K562 (cell line): ENCODE measurements around the gene IL26. TPM values are rescaled to one million over a fixed set of nuclear protein-coding genes. Genes with fewer than 3 reads are reported as not detected.
A peak's percentile ranks its signal among the peaks of the same experiment; 100 is the strongest.

Experiments used
- ATAC-seq: fragments of 200-7000 bp; cut with Tn5 transposase; 3 replicates; pipeline ENCODE4 v1.9.1; 2020; ENCODE audit warnings: moderate library complexity
- BruUV-seq: library from RNA; stranded (reverse); fragments of 400-500 nt; replicated peaks from 2 replicates; lab custom pipeline; 2021; lab: Mats Ljungman, UMichigan
- CTCF ChIA-PET: fragments of 300-600 bp; formaldehyde crosslinking; extraction: SDS; loops from one replicate; lab custom pipeline; 2021; ENCODE audit warnings: low intra/inter-chr PET ratio; lab: Yijun Ruan, JAX
- POLR2A ChIA-PET: fragments of 300-600, 350-650 bp; sonication (Branson Sonifier 250); formaldehyde crosslinking; extraction: SDS; loops from one replicate; lab custom pipeline; 2021; ENCODE audit warnings: antibody characterized with exemption, inconsistent platforms; lab: Yijun Ruan, JAX
- DNase-seq, 4 experiments: peaks; one replicate each; pipeline versions ENCODE4 v3.0.0 to v3.0.0-alpha.2; 2011 to 2018; ENCODE audit warnings: low spot score in 3 of 4, mixed read lengths in 3 of 4; ENCODE audit errors: extremely low read depth in 1 of 4
- FAIRE-seq: peaks from 2 replicates; lab custom pipeline; 2011; peaks lifted over from hg19 to GRCh38; lab: Jason Lieb, UNC
- H2AFZ ChIP-seq: 2 replicates; pipeline ENCODE4 v1.6.0; 2011; ENCODE audit warnings: low read depth, low read length, control low read depth, inconsistent platforms
- H3K27ac ChIP-seq: fragments of 200-600 bp; 3 replicates; pipeline ENCODE4 v1.8.0; 2011; ENCODE audit warnings: low read depth, mild to moderate bottlenecking, control low read depth, inconsistent platforms, low read length, moderate library complexity, mixed read lengths; ENCODE audit errors: extremely low read depth
- H3K27me3 ChIP-seq, 2 experiments: fragments of 300-600 bp in 1 of 2; 2 replicates in 1 of 2; 3 replicates in 1 of 2; pipeline versions ENCODE4 v1.6.0 to v1.8.0; 2011; ENCODE audit warnings: inconsistent platforms in 2 of 2, low read length in 2 of 2, mild to moderate bottlenecking in 1 of 2, mixed read lengths in 1 of 2, moderate library complexity in 1 of 2; ENCODE audit not compliant: control insufficient read depth in 2 of 2, insufficient read depth in 2 of 2
- H3K36me3 ChIP-seq: fragments of 300-600 bp; 3 replicates; pipeline ENCODE4 v1.8.0; 2011; ENCODE audit warnings: mild to moderate bottlenecking, low read length, inconsistent platforms; ENCODE audit not compliant: control insufficient read depth, insufficient read depth
- H3K4me1 ChIP-seq, 2 experiments: fragments of 200-600 bp in 1 of 2; replicated peaks in 1 of 2; 2 replicates in 1 of 2; 3 replicates in 1 of 2; pipeline versions ENCODE4 v1.5.1 to v1.8.0; 2011; ENCODE audit warnings: inconsistent platforms in 2 of 2, low read length in 2 of 2, mild to moderate bottlenecking in 1 of 2, mixed read lengths in 1 of 2, moderate library complexity in 1 of 2; ENCODE audit not compliant: control insufficient read depth in 2 of 2, insufficient read depth in 2 of 2
- H3K4me2 ChIP-seq: 2 replicates; pipeline ENCODE4 v1.6.1; 2011; ENCODE audit warnings: low read length, control low read depth, inconsistent platforms, mixed read lengths; ENCODE audit not compliant: insufficient read depth
- H3K4me3 ChIP-seq: fragments of 200-600 bp; sonication (generic), shearing (Covaris generic); 2 replicates; pipeline ENCODE4 v1.5.1; 2016; ENCODE audit warnings: control low read depth, inconsistent platforms
- H3K79me2 ChIP-seq: fragments of 200-600 bp; 3 replicates; pipeline ENCODE4 v1.8.0; 2011; ENCODE audit warnings: low read length, inconsistent platforms; ENCODE audit not compliant: control insufficient read depth, insufficient read depth
- H3K9ac ChIP-seq, 2 experiments: 2 replicates each; pipeline versions ENCODE4 v1.6.0 to v1.6.1; 2011; ENCODE audit warnings: low read depth in 2 of 2, low read length in 2 of 2, control low read depth in 1 of 2, inconsistent platforms in 1 of 2, mild to moderate bottlenecking in 1 of 2, mixed read lengths in 1 of 2; ENCODE audit not compliant: insufficient read depth in 1 of 2
- H3K9me1 ChIP-seq: one replicate; pipeline ENCODE4 v1.6.0; 2011; ENCODE audit warnings: inconsistent platforms, mild to moderate bottlenecking, low read length, moderate library complexity; ENCODE audit not compliant: control insufficient read depth, insufficient read depth
- H3K9me3 ChIP-seq: replicated peaks from 2 replicates; pipeline ENCODE4 v1.5.1; 2011; ENCODE audit warnings: low read depth, low read length, inconsistent platforms; ENCODE audit not compliant: control insufficient read depth, insufficient read depth
- H4K20me1 ChIP-seq: replicated peaks from 2 replicates; pipeline ENCODE4 v1.6.1; 2011; ENCODE audit warnings: low read length, inconsistent platforms, mixed read lengths; ENCODE audit not compliant: control insufficient read depth, insufficient read depth
- CBX8 ChIP-seq: fragments of 200-600 bp; sonication (generic); IDR thresholded peaks from 2 replicates; pipeline ENCODE4 v1.6.1; 2012; ENCODE audit warnings: borderline replicate concordance, mixed run types, low read depth, mild to moderate bottlenecking, moderate library complexity, mixed read lengths, low read length, control low read depth, inconsistent platforms; ENCODE audit not compliant: poor library complexity, severe bottlenecking; ENCODE audit errors: extremely low read depth
- CLOCK ChIP-seq: fragments of 250-450 bp; sonication (Bioruptor Pico); IDR thresholded peaks from 2 replicates; pipeline ENCODE4 v1.4.0; 2020; ENCODE audit warnings: mild to moderate bottlenecking, moderate library complexity, borderline replicate concordance
- E2F5 ChIP-seq: sonication (generic); formaldehyde crosslinking; IDR thresholded peaks from 2 replicates; pipeline ENCODE4 v1.8.0; 2022; ENCODE audit warnings: mild to moderate bottlenecking, missing genetic modification reagents
- HMBOX1 ChIP-seq: sonication (generic); IDR thresholded peaks from 2 replicates; pipeline ENCODE4 v1.6.1; 2016
- ID3 ChIP-seq, 2 experiments: fragments of 250-450 bp in 1 of 2; fragments of 450-650 bp in 1 of 2; sonication (Bioruptor Pico) in 1 of 2; IDR thresholded peaks; 2 replicates each; pipeline versions ENCODE4 v1.6.1 to v1.8.0; 2016 to 2021; ENCODE audit warnings: mild to moderate bottlenecking in 2 of 2, moderate library complexity in 2 of 2, missing compliant biosample characterization in 1 of 2, missing genetic modification characterization in 1 of 2
- PKNOX1 ChIP-seq: fragments of 450-650 bp; IDR thresholded peaks from 2 replicates; pipeline ENCODE4 v1.6.1; 2016
- SMARCA5 ChIP-seq: fragments of 450-650 bp; IDR thresholded peaks from 2 replicates; pipeline ENCODE4 v1.6.1; 2016
- TAF7 ChIP-seq: fragments of 450-650 bp; IDR thresholded peaks from 2 replicates; pipeline ENCODE4 v1.6.1; 2016; ENCODE audit warnings: missing genetic modification characterization, missing compliant biosample characterization
- TCFL5 ChIP-seq: fragments of 250-450 bp; sonication (Bioruptor Pico); conservative IDR thresholded peaks from 2 replicates; pipeline ENCODE4 v1.6.1; 2021; ENCODE audit warnings: mild to moderate bottlenecking, moderate library complexity, matching md5 sums
- ZNF644 ChIP-seq: fragments of 200-800 bp; sonication (Bioruptor generic); IDR thresholded peaks from 2 replicates; pipeline ENCODE4 v1.6.1; 2016; ENCODE audit warnings: low read depth, missing genetic modification characterization, missing compliant biosample characterization
- ZNF75A ChIP-seq: fragments of 450-650 bp; formaldehyde crosslinking; IDR thresholded peaks from 2 replicates; pipeline ENCODE4 v1.4.0; 2020; ENCODE audit warnings: mild to moderate bottlenecking
- WGBS: fragments of 100-300 bp; shearing (Covaris generic); methylation state at CpG from one replicate; pipeline ENCODE4 v1.1.6; 2016; ENCODE audit warnings: low coverage, mixed read lengths; ENCODE audit not compliant: insufficient coverage; ENCODE audit errors: missing lambda C conversion rate; 5-methylcytosine and 5-hydroxymethylcytosine counted together
- in situ Hi-C: fragments of 300-500 bp; cut with MboI; formaldehyde crosslinking; loops from 4 replicates; pipeline ENCODE4 v1.15.0; 2018; ENCODE audit warnings: inconsistent platforms, mixed read lengths
- intact Hi-C: fragments of 100-400 bp; cut with micrococcal nuclease; formaldehyde crosslinking; loops from 2 replicates; pipeline ENCODE4 v1.14.2; 2022
- polyA plus RNA-seq, 8 experiments: library from polyadenylated mRNA; depleted of rRNA in 4 of 8; stranded (reverse) in 5 of 8; unstranded in 3 of 8; fragments of >200 nt; fragmentation: Nextera tagmentation in 2 of 8; fragmentation: Illumina TruSeq in 1 of 8; extraction: Ambion mirVana in 2 of 8; extraction: Trizol in 1 of 8; gene quantifications; 2 replicates each; pipeline versions ENCODE4 v1.2.1 to v1.2.3, GENCODE V29; 2011 to 2014; ENCODE audit warnings: inconsistent platforms in 1 of 8, missing spikeins in 1 of 8
- total RNA-seq, 7 experiments: library from RNA; depleted of rRNA in 6 of 7; stranded (reverse); fragments of >200 nt in 6 of 7; fragmentation: Illumina TruSeq in 2 of 7; extraction: Trizol in 2 of 7; gene quantifications; 2 replicates each; pipeline versions ENCODE4 v1.2.1 to v1.2.3, GENCODE V29; 2011 to 2021; ENCODE audit warnings: low replicate concordance in 1 of 7

IL26 gene
- total and polyA plus RNA-seq, 9 of the 15 experiments (the other 6 are each of a cell fraction or from before 2014, with no cell fraction given) = not detected

- ChIA-PET CTCF (no interaction called here), POLR2A (interaction anchor here (1.0 to 1.6 kb wide), 3 partner anchors 9 to 14 kb away, joined by 3 to 6 read pairs (median 4); no protein-coding TSS in a partner anchor)
- Histone ChIP-seq H3K4me2 (no peak overlapping the region), H3K79me2 (no peaks in the 10 kb centered on the region), H2AFZ (0 out of 2 replicates have a peak overlapping the region, but pooled peaks have one; percentile 16), H3K4me3 (no peak overlapping the region), H4K20me1 (no peaks in the 10 kb centered on the region), H3K9me3 (no peaks in the 10 kb centered on the region), H3K27ac (no peak overlapping the region), H3K4me1 (peaks cover 0 to 3% of the 10 kb centered on the region in 2 experiments; a peak in 3 of 5 replicates), H3K9ac (no peak overlapping the region), H3K27me3 (peaks cover 6 to 16% of the 10 kb centered on the region in 2 experiments; a peak in 2 of 5 replicates), H3K36me3 (no peaks in the 10 kb centered on the region), H3K9me1 (no peaks in the 10 kb centered on the region)
- ATAC-seq = peak; percentile 61
- in situ Hi-C loops = no loop called here
- intact Hi-C loops = no loop called here
- no TSS peak for BruUV-seq
- FAIRE-seq = peak; percentile 40
- DNase-seq = peak in 1 of 4 experiments; percentile 30
- 6% methylated on average over 6 of the region's 6 CpGs for WGBS
- TF ChIP-seq E2F5 (CRISPR knock-in tag) = no peak
- 0 out of 2 replicates have a peak, but pooled peaks have one; percentile 12 for TF ChIP-seq HMBOX1
- no peak for TF ChIP-seq ZNF644 (tag)
- TF ChIP-seq TCFL5 = no peak
- TF ChIP-seq CBX8 = no peak
- 0 out of 2 replicates have a peak, but pooled peaks have one; percentile 29 for TF ChIP-seq ZNF75A (CRISPR knock-in tag)
- no peak for TF ChIP-seq CLOCK (CRISPR knock-in tag)
- TF ChIP-seq SMARCA5 = no peak
- TF ChIP-seq PKNOX1 = peak; percentile 78
- no peak for TF ChIP-seq TAF7 (tag)
- no peak for TF ChIP-seq ID3 (CRISPR knock-in tag; IDR thresholded peaks at IDR 0.05)
- TF ChIP-seq ID3 (tag; IDR thresholded peaks at IDR 0.05) = peak; percentile 21; the same call in 1 of the 2 replicates
Observed at GRCh38 chr12:68245180-68246021, 19.8 kb upstream of the IL26 start.
